ENCODE data around the gene NT5C1B.

- TF ChIP-seq, protein P1, sequence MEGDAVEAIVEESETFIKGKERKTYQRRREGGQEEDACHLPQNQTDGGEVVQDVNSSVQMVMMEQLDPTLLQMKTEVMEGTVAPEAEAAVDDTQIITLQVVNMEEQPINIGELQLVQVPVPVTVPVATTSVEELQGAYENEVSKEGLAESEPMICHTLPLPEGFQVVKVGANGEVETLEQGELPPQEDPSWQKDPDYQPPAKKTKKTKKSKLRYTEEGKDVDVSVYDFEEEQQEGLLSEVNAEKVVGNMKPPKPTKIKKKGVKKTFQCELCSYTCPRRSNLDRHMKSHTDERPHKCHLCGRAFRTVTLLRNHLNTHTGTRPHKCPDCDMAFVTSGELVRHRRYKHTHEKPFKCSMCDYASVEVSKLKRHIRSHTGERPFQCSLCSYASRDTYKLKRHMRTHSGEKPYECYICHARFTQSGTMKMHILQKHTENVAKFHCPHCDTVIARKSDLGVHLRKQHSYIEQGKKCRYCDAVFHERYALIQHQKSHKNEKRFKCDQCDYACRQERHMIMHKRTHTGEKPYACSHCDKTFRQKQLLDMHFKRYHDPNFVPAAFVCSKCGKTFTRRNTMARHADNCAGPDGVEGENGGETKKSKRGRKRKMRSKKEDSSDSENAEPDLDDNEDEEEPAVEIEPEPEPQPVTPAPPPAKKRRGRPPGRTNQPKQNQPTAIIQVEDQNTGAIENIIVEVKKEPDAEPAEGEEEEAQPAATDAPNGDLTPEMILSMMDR (IDR thresholded peaks at IDR 0.05): no peak
- no peak for TF ChIP-seq POLR2A (IDR thresholded peaks at IDR 0.05)
Observed at GRCh38 chr2:18536100-18536499, 53.3 kb downstream of the NT5C1B start.
